ENCODE data around the gene CRB2.

DNA sequence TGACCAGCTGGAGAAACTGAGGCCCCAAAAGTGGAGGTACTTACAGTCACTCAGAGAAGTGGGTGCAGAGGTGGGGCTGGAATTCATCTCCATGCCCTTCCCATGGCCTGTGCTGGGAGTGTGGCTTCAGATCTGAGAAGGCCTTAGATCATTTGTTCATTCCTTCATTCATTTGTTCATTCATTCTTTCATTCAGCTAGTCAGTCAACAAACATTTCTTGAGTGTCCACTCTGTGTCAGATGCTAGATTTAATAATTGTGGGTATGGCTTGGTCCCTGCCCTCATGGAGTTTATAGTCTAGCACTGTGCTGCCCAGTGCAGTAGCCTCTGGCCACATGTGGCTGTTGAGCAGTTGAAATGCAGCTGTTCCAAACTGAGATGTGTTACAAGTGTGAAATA is 19.0 kb upstream of the CRB2 start:
- TF ChIP-seq CTCF (conservative IDR thresholded peaks at IDR 0.05) (no peak), ZFX (IDR thresholded peaks at IDR 0.05) (no peak)

Data from C4-2B (cell line).